Neural cell (in vitro differentiated cells): ENCODE measurements around the gene EXD2.

Source experiments
- EP300 ChIP-seq: fragments of 450-650 bp; conservative IDR thresholded peaks from 2 replicates; pipeline ENCODE4 v1.6.1; 2014; ENCODE audit warnings: antibody characterized with exemption, mild to moderate bottlenecking, moderate library complexity; ENCODE audit not compliant: poor library complexity, severe bottlenecking
- EZH2 ChIP-seq: fragments of 200-600, 300-800 bp; shearing (Covaris generic), sonication (generic); IDR thresholded peaks from 2 replicates; pipeline ENCODE4 v1.6.1; 2014; ENCODE audit warnings: antibody characterized with exemption, low read length, borderline replicate concordance, mild to moderate bottlenecking; ENCODE audit not compliant: insufficient read depth, poor library complexity, severe bottlenecking
- MXI1 ChIP-seq: fragments of 450-650 bp; conservative IDR thresholded peaks from 2 replicates; pipeline ENCODE4 v1.6.1; 2014; ENCODE audit warnings: antibody characterized with exemption, mild to moderate bottlenecking; ENCODE audit not compliant: poor library complexity, severe bottlenecking
- RAD21 ChIP-seq: fragments of 450-650 bp; conservative IDR thresholded peaks from 2 replicates; pipeline ENCODE4 v1.6.1; 2014; ENCODE audit warnings: antibody characterized with exemption, mild to moderate bottlenecking, moderate library complexity
- SMC3 ChIP-seq: fragments of 450-650 bp; conservative IDR thresholded peaks from 2 replicates; pipeline ENCODE4 v1.6.1; 2014; ENCODE audit warnings: antibody characterized with exemption, mild to moderate bottlenecking, moderate library complexity; ENCODE audit not compliant: poor library complexity
- TAF1 ChIP-seq: IDR thresholded peaks from 2 replicates; pipeline ENCODE4 v1.6.1; 2012; ENCODE audit warnings: low read depth
- TF ChIP-seq, protein P1 (sequence below): fragments of 450-650 bp; IDR thresholded peaks from 2 replicates; pipeline ENCODE4 v1.5.1; 2014; ENCODE audit warnings: antibody characterized with exemption, mild to moderate bottlenecking, moderate library complexity; ENCODE audit not compliant: poor library complexity, severe bottlenecking
- TF ChIP-seq, protein P2 (sequence below): IDR thresholded peaks from 2 replicates; pipeline ENCODE4 v1.6.1; 2012; ENCODE audit warnings: borderline replicate concordance

DNA sequence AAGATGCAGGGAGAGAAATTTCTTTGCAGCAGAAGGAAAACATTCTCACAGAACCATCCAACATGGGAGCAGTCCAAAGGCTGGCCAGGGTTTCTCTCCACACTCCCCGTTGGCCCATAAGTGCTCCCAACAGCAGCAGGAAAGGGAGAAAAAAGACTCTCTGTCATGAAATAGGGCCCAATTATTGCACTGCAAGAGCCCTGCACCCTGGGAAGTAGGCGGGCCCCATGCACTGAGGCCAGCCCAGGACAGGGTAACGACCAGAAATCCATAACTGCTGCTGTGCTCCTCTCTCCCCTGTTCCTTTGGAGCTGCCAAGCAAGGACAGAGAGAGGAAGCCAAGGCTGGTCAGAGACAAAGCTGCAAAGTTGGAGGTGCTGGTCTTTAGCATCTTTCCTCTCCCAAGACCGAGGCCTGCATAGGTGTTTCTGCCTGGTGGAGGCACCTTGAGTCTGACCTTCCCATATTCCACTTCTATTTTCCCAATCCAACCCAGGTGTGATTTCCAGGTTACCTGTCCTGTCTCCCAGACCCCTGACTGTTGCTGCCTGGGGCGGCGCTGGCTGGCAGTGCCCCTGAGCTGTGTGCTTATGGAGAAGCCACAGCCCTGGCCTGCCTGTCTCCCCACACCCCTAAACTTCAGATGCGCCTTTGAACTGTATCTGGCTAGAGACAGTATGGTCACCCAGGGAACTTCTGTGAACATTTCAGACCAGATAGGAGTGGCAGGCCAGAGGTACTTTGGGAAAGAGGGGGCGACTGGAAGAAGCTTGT, 75.5 kb downstream of the EXD2 start:
- TF ChIP-seq TAF1 = no peak
- TF ChIP-seq, protein P1, sequence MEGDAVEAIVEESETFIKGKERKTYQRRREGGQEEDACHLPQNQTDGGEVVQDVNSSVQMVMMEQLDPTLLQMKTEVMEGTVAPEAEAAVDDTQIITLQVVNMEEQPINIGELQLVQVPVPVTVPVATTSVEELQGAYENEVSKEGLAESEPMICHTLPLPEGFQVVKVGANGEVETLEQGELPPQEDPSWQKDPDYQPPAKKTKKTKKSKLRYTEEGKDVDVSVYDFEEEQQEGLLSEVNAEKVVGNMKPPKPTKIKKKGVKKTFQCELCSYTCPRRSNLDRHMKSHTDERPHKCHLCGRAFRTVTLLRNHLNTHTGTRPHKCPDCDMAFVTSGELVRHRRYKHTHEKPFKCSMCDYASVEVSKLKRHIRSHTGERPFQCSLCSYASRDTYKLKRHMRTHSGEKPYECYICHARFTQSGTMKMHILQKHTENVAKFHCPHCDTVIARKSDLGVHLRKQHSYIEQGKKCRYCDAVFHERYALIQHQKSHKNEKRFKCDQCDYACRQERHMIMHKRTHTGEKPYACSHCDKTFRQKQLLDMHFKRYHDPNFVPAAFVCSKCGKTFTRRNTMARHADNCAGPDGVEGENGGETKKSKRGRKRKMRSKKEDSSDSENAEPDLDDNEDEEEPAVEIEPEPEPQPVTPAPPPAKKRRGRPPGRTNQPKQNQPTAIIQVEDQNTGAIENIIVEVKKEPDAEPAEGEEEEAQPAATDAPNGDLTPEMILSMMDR = no peak
- TF ChIP-seq EP300 = no peak
- no peak for TF ChIP-seq RAD21
- no peak for TF ChIP-seq MXI1
- no peak for TF ChIP-seq EZH2
- TF ChIP-seq SMC3 = no peak
- TF ChIP-seq, protein P2, sequence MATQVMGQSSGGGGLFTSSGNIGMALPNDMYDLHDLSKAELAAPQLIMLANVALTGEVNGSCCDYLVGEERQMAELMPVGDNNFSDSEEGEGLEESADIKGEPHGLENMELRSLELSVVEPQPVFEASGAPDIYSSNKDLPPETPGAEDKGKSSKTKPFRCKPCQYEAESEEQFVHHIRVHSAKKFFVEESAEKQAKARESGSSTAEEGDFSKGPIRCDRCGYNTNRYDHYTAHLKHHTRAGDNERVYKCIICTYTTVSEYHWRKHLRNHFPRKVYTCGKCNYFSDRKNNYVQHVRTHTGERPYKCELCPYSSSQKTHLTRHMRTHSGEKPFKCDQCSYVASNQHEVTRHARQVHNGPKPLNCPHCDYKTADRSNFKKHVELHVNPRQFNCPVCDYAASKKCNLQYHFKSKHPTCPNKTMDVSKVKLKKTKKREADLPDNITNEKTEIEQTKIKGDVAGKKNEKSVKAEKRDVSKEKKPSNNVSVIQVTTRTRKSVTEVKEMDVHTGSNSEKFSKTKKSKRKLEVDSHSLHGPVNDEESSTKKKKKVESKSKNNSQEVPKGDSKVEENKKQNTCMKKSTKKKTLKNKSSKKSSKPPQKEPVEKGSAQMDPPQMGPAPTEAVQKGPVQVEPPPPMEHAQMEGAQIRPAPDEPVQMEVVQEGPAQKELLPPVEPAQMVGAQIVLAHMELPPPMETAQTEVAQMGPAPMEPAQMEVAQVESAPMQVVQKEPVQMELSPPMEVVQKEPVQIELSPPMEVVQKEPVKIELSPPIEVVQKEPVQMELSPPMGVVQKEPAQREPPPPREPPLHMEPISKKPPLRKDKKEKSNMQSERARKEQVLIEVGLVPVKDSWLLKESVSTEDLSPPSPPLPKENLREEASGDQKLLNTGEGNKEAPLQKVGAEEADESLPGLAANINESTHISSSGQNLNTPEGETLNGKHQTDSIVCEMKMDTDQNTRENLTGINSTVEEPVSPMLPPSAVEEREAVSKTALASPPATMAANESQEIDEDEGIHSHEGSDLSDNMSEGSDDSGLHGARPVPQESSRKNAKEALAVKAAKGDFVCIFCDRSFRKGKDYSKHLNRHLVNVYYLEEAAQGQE = no peak
